Measurements from ENCODE around the gene TMEM31.

The TMEM31 gene

GRCh38 chrX:103687073-103687695 lies 23.5 kb upstream of the TMEM31 start:
- Histone ChIP-seq H3K27me3 (ENCODE audit: low read length) (no peaks in the 10 kb centered on the region), H4K20me1 (ENCODE audit: low read depth, low read length) (no peaks in the 10 kb centered on the region), H3K79me2 (ENCODE audit: insufficient read depth, low read length) (peaks cover 26% of the 10 kb centered on the region), H3K9ac (ENCODE audit: low read length) (peak overlapping the region; percentile 84), H3K9me2 (replicated peaks; ENCODE audit: insufficient read depth, low read length) (no peaks in the 10 kb centered on the region), H3K9me3 (ENCODE audit: insufficient read depth, low read length) (no peaks in the 10 kb centered on the region), H2AFZ (ENCODE audit: low read depth, low read length, severe bottlenecking) (peak overlapping the region; percentile 57), H3K27ac (ENCODE audit: low read depth, low read length) (peak overlapping the region; percentile 90), H3F3A (ENCODE audit: insufficient read depth) (peaks cover 14% of the 10 kb centered on the region; the same call in 1 of the 2 replicates), H3K4me2 (ENCODE audit: low read depth, low read length, poor library complexity, severe bottlenecking) (peak overlapping the region; percentile 79), H3K36me3 (ENCODE audit: low read length) (peaks cover 11% of the 10 kb centered on the region; the same call in 1 of the 2 replicates), H3K4me3 (ENCODE audit: insufficient read depth, low read length, poor library complexity, severe bottlenecking) (peak overlapping the region; percentile 64)
- no peak for TF ChIP-seq EZH2phosphoT487 (conservative IDR thresholded peaks at IDR 0.05; ENCODE audit: low read length)
- no peak for TF ChIP-seq CTCF (IDR thresholded peaks at IDR 0.05; ENCODE audit: insufficient read depth, low read length, poor library complexity, severe bottlenecking)

GRCh38 chrX:103687696-103688201 lies 23.0 kb upstream of the TMEM31 start:
- TF ChIP-seq EZH2phosphoT487 (conservative IDR thresholded peaks at IDR 0.05; ENCODE audit: low read length) (no peak), CTCF (IDR thresholded peaks at IDR 0.05; ENCODE audit: insufficient read depth, low read length, poor library complexity, severe bottlenecking) (peak; percentile 21)
- Histone ChIP-seq H3K9ac (ENCODE audit: low read length) (peak overlapping the region; percentile 84), H3K27ac (ENCODE audit: low read depth, low read length) (peak overlapping the region; percentile 90), H3K9me2 (replicated peaks; ENCODE audit: insufficient read depth, low read length) (no peaks in the 10 kb centered on the region), H4K20me1 (ENCODE audit: low read depth, low read length) (no peaks in the 10 kb centered on the region), H3K4me2 (ENCODE audit: low read depth, low read length, poor library complexity, severe bottlenecking) (peak overlapping the region; percentile 79), H3F3A (ENCODE audit: insufficient read depth) (peaks cover 14% of the 10 kb centered on the region; the same call in 1 of the 2 replicates), H3K4me3 (ENCODE audit: insufficient read depth, low read length, poor library complexity, severe bottlenecking) (peak overlapping the region; percentile 64), H3K9me3 (ENCODE audit: insufficient read depth, low read length) (no peaks in the 10 kb centered on the region), H2AFZ (ENCODE audit: low read depth, low read length, severe bottlenecking) (peak overlapping the region; percentile 57), H3K36me3 (ENCODE audit: low read length) (peaks cover 11% of the 10 kb centered on the region; the same call in 1 of the 2 replicates), H3K27me3 (ENCODE audit: low read length) (no peaks in the 10 kb centered on the region), H3K79me2 (ENCODE audit: insufficient read depth, low read length) (peaks cover 26% of the 10 kb centered on the region)

GRCh38 chrX:103688946-103689345 lies 21.8 kb upstream of the TMEM31 start:
- Histone ChIP-seq H3K27me3 (ENCODE audit: low read length) (no peaks in the 10 kb centered on the region), H3K79me2 (ENCODE audit: insufficient read depth, low read length) (peaks cover 22% of the 10 kb centered on the region), H4K20me1 (ENCODE audit: low read depth, low read length) (no peaks in the 10 kb centered on the region), H3K4me2 (ENCODE audit: low read depth, low read length, poor library complexity, severe bottlenecking) (no peak overlapping the region), H3K4me3 (ENCODE audit: insufficient read depth, low read length, poor library complexity, severe bottlenecking) (no peak overlapping the region), H3K27ac (ENCODE audit: low read depth, low read length) (no peak overlapping the region), H3K9ac (ENCODE audit: low read length) (no peak overlapping the region), H3K36me3 (ENCODE audit: low read length) (peaks cover 9% of the 10 kb centered on the region; the same call in 1 of the 2 replicates), H3K9me2 (replicated peaks; ENCODE audit: insufficient read depth, low read length) (no peaks in the 10 kb centered on the region), H3F3A (ENCODE audit: insufficient read depth) (peaks cover 14% of the 10 kb centered on the region; the same call in 1 of the 2 replicates), H3K9me3 (ENCODE audit: insufficient read depth, low read length) (no peaks in the 10 kb centered on the region), H2AFZ (ENCODE audit: low read depth, low read length, severe bottlenecking) (no peak overlapping the region)
- no peak for TF ChIP-seq EZH2phosphoT487 (conservative IDR thresholded peaks at IDR 0.05; ENCODE audit: low read length)
- TF ChIP-seq CTCF (IDR thresholded peaks at IDR 0.05; ENCODE audit: insufficient read depth, low read length, poor library complexity, severe bottlenecking) = peak; percentile 37
